Type B pancreatic cell (in vitro differentiated cells): Measurements from ENCODE around the gene CLUH. TPM values are rescaled to one million over a fixed set of nuclear protein-coding genes. Genes with fewer than 3 reads are reported as not detected.
"Not testable (repeated sequence)": the region's sequence is repeated elsewhere in the genome, so short reads cannot be mapped to it uniquely, and the experiment has no call there.

ENCODE experiments used
- DNase-seq: peaks from one replicate; pipeline ENCODE4 v3.0.0; 2021; ENCODE audit warnings: mixed read lengths; ENCODE audit not compliant: unreplicated experiment; ENCODE audit errors: extremely low spot score
- H3K27ac Mint-ChIP-seq: 2 replicates; pipeline ENCODE4 v1.8.0; 2021; ENCODE audit warnings: mild to moderate bottlenecking, mixed read lengths
- H3K27me3 Mint-ChIP-seq: 2 replicates; pipeline ENCODE4 v1.8.0; 2021; ENCODE audit warnings: mixed read lengths
- H3K36me3 Mint-ChIP-seq: 2 replicates; pipeline ENCODE4 v1.8.0; 2021; ENCODE audit warnings: mixed read lengths
- H3K4me1 Mint-ChIP-seq: one replicate; pipeline ENCODE4 v1.8.0; 2021; ENCODE audit warnings: mixed read lengths; ENCODE audit not compliant: unreplicated experiment
- H3K4me3 Mint-ChIP-seq: 2 replicates; pipeline ENCODE4 v1.8.0; 2021; ENCODE audit warnings: mild to moderate bottlenecking, mixed read lengths
- H3K9me3 Mint-ChIP-seq: 2 replicates; pipeline ENCODE4 v1.8.0; 2021; ENCODE audit warnings: mixed read lengths
- total RNA-seq: library from RNA; stranded (reverse); gene quantifications from 2 replicates; pipeline ENCODE4 v1.2.1, GENCODE V29; 2021; ENCODE audit warnings: low replicate concordance
- TF ChIP-seq, protein P1 (sequence below): fragments of 200-600 bp; sonication (generic); conservative IDR thresholded peaks from 2 replicates; pipeline ENCODE4 v1.5.0; 2021; ENCODE audit warnings: antibody characterized with exemption, mild to moderate bottlenecking

Gene CLUH
- total RNA-seq, 1 donor from 2014 or later: 77.0 TPM

DNA sequence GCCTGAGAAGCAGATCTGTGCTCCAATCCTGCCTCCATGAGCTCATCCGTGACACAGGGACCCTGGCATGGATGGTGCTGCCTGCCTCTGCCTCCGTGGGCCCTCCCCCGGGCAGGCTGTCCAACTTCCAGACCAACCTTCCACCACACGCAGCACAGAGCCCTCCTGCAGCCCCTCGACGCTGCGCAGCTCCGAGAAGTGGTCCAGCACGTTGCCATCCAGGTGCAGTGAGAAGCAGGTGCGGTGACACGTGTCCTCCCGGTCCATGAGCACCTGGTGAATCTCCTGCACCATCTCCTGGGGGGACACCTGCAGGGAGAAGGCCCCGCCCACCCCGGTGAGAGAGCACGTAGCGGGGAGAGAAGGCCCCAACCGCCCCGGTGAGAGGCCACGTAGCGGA, 8.4 kb downstream of the CLUH start:
- peaks cover 4% of the 10 kb centered on the region for H3K36me3 Mint-ChIP-seq
- H3K27me3 Mint-ChIP-seq: no peaks in the 10 kb centered on the region
- H3K9me3 Mint-ChIP-seq: no peaks in the 10 kb centered on the region
- H3K4me1 Mint-ChIP-seq: peaks cover 6% of the 10 kb centered on the region
- no peak overlapping the region for H3K27ac Mint-ChIP-seq
- TF ChIP-seq, protein P1, sequence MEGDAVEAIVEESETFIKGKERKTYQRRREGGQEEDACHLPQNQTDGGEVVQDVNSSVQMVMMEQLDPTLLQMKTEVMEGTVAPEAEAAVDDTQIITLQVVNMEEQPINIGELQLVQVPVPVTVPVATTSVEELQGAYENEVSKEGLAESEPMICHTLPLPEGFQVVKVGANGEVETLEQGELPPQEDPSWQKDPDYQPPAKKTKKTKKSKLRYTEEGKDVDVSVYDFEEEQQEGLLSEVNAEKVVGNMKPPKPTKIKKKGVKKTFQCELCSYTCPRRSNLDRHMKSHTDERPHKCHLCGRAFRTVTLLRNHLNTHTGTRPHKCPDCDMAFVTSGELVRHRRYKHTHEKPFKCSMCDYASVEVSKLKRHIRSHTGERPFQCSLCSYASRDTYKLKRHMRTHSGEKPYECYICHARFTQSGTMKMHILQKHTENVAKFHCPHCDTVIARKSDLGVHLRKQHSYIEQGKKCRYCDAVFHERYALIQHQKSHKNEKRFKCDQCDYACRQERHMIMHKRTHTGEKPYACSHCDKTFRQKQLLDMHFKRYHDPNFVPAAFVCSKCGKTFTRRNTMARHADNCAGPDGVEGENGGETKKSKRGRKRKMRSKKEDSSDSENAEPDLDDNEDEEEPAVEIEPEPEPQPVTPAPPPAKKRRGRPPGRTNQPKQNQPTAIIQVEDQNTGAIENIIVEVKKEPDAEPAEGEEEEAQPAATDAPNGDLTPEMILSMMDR: no peak
- H3K4me3 Mint-ChIP-seq: no peak overlapping the region
- no peak for DNase-seq

DNA sequence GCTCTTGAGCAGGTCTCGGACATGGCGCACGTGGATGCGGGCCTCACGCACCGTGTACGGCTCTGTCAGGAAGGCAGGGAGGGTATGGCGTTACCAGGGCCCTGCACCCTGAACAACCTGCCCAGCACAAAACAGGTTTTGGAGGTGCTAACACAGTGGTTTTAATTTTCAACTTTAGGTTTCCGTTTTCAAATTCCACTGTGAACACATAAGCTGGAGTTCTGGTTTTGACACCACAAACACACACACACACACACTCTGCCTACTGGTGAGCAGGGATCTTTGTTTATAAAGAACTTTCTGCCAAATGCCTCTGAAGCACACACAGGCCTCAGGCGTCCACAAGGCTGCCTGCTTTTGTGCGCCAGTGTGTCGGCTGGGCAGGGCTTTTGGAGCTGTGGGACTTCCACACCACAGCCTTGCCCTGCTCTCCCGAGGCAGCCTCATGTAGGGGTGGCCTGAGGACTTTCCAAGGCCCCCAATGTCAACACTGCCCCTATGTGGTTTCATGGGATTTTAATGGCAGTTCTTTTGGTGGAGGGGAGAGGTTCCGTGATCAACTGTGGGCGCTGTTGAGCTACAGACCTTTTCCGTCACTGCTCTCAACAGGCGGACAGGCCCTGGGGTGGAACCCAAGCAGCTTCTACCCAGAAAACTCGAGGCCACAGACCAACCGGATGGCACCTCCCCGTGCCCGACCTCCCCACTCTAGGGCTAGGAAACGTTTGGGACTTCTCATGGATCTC, 9.4 kb downstream of the CLUH start:
- Mint-ChIP-seq H3K4me1 (peaks cover 6% of the 10 kb centered on the region), H3K27ac (no peak overlapping the region), H3K27me3 (no peaks in the 10 kb centered on the region), H3K4me3 (no peak overlapping the region), H3K9me3 (no peaks in the 10 kb centered on the region), H3K36me3 (peaks cover 4% of the 10 kb centered on the region)
- DNase-seq: no peak
- TF ChIP-seq, protein P1: no peak

DNA sequence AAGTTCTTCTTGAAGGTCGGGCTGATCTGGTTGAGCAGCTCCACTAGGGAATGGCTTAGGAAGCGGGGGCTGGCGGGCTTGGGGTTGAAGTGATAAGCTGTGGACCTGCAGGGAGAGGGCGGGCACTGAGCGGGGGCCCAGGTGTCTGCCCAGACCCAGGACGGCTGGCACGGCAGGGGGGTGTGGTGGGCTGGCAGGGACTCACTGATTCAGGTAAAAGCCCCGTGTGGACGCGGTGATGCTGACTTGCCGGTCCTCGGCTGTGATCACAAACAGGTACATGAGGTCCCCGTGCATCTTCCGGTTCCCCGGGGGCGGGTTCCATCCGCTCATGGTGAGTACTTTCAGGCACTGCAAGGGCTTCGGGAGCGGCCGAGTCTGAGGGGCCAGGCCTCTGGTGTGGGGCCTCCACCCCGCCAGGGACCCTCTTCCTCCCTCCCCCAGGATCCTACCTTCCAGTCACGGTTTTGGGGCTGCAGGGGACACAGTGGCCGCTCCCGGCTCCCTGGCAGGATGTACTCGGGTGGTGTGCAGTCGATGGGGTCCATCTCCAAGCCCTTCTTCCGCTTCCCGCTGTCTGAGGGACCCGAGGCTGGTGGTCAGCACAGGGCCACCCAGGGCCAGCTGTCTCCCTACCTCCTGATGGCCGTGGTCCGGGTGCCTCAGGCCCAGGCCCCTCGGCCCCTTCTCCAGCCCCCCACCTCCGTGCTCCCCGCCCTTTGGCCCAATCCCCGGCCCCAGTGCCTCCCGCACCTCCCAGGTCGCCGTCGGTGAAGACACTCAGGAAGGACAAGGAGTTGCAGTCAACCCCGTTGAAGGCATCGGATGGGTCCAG, 10.2 kb downstream of the CLUH start:
- TF ChIP-seq, protein P1: no peak
- no peaks in the 10 kb centered on the region for H3K27me3 Mint-ChIP-seq
- no peak for DNase-seq
- H3K9me3 Mint-ChIP-seq: no peaks in the 10 kb centered on the region
- peaks cover 4% of the 10 kb centered on the region for H3K36me3 Mint-ChIP-seq
- H3K27ac Mint-ChIP-seq: no peak overlapping the region
- no peak overlapping the region for H3K4me3 Mint-ChIP-seq
- H3K4me1 Mint-ChIP-seq: peaks cover 6% of the 10 kb centered on the region

DNA sequence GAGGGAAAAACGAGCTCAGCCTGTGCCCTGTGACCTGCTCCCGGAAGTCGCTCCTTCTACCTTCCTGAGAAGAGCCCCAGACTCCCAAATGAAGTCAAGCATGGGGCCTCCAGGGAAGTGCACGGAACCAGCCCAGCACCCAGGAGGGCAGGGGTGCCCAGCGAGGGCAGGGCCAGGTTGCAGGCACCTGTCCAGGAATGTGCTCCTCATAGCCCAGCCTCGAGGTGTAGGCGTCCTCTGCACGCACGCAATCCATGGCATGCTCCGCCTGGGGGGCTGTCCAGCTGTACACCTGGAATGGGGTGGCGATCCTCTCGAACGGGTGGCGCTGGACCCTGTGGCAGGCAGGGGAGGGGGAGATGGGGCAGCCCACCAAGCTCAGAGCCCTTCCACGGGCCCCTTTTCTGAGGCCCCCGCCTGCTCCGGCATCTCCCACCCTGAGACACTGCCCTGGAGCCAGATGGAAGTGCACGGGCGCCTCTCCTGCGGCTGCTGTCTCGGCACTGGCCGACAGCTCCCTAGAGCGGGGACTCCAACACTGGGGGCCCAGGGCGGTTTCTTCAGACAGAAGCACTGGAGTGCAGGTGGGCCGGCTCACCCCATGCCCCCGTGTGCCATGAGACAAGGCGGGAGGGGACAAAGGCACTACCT, 10.9 kb downstream of the CLUH start:
- Mint-ChIP-seq H3K9me3 (no peaks in the 10 kb centered on the region), H3K27ac (no peak overlapping the region), H3K36me3 (peaks cover 3% of the 10 kb centered on the region), H3K27me3 (no peaks in the 10 kb centered on the region), H3K4me3 (no peak overlapping the region), H3K4me1 (peaks cover 4% of the 10 kb centered on the region)
- DNase-seq: no peak
- TF ChIP-seq, protein P1: no peak

DNA sequence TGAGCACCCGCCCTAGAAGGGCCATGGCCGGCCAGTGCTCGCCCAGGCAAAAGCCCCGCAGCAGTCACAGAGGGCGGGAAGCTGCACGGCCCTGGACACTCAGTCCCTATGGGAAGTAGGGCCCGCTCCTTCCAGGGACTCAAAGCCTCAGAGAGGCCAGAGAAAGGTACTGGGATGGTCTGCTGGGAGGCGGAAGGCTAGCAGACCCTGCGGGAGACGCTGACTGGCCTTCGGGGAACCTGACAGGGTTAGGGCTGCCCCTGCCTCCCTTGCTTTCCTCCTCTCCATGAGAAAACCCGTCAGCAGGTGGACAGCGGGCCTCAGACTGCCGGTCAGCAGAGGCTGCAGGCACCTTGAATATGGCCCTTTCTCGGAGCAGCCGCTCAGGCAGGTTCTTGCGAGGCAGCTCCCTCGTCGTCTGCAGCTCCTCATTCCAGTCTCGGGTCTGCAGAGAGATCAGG, 11.5 kb downstream of the CLUH start:
- no peak for DNase-seq
- H3K9me3 Mint-ChIP-seq: no peaks in the 10 kb centered on the region
- no peak overlapping the region for H3K27ac Mint-ChIP-seq

DNA sequence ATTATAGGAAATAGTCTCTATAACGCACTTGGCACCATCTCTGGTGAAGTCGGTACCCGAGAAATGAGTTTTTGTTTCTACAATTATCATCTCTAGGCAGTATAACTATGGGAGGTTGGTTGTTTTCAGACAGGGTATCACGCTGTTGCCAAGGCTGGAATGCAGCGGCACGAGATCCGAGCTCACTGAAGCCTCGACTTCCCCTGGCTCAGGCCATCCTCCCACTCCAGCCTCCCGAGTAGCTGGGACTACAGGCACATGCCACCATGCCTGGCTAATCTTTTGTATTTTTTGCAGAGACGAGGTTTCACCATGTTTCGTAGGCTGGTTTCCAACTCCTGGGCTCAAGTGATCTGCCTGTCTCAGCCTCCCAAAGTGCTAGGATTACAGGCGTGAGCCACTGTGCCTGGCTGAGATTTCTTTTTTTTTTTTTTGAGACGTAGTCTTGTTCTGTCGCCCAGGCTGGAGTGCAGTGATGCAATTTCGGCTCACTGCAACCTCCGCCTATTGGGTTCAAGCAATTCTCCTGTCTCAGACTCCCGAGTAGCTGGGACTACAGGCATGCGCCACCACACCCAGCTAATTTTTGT, 12.3 kb downstream of the CLUH start:
- H3K4me3 Mint-ChIP-seq, H3K4me1 Mint-ChIP-seq, DNase-seq, H3K36me3 Mint-ChIP-seq, H3K27ac Mint-ChIP-seq, H3K9me3 Mint-ChIP-seq, H3K27me3 Mint-ChIP-seq: not testable (repeated sequence)

More for the DNA sequence above, 11.5 kb downstream of the CLUH start:
- Mint-ChIP-seq H3K4me1 (no peaks in the 10 kb centered on the region), H3K27me3 (no peaks in the 10 kb centered on the region), H3K36me3 (no peaks in the 10 kb centered on the region), H3K4me3 (no peak overlapping the region)
- TF ChIP-seq, protein P1: no peak
